OCI-LY1 (cell line): ENCODE data around the gene BCL7B.

ENCODE experiments used
- CTCF ChIP-seq: fragments of 200-600 bp; sonication (generic), shearing (Covaris generic); IDR thresholded peaks from 2 replicates; pipeline ENCODE4 v1.5.1; 2017; ENCODE audit warnings: mild to moderate bottlenecking, antibody characterized with exemption, low read length, moderate library complexity, mixed read lengths
- EZH2 ChIP-seq: fragments of 200-600 bp; sonication (generic), shearing (Covaris generic); IDR thresholded peaks from 2 replicates; pipeline ENCODE4 v1.8.0; 2017; ENCODE audit warnings: borderline replicate concordance, mixed run types, mild to moderate bottlenecking, antibody characterized with exemption, low read length, moderate library complexity, mixed read lengths

GRCh38 chr7:73544678-73545077 is 12.8 kb downstream of the BCL7B start:
- TF ChIP-seq CTCF (no peak), EZH2 (no peak)
